GM23338 (cell line): ENCODE results near the gene FGF1. TPM values are rescaled to one million over a fixed set of nuclear protein-coding genes. Genes with fewer than 3 reads are reported as not detected.

Experiments
- ATAC-seq: fragments of 200-7000 bp; cut with Tn5 transposase; 3 replicates; pipeline ENCODE4 v1.9.1; 2020
- DNase-seq: peaks from one replicate; pipeline ENCODE4 v3.0.0-alpha.2; 2015; ENCODE audit warnings: low spot score
- H2AFZ ChIP-seq: fragments of 200-600 bp; sonication (generic); 2 replicates; pipeline ENCODE4 v1.8.0; 2016; ENCODE audit warnings: antibody characterized with exemption, mild to moderate bottlenecking, moderate library complexity
- H3F3A ChIP-seq: fragments of 200-600 bp; sonication (generic); replicated peaks from 2 replicates; pipeline ENCODE4 v1.8.0; 2017; ENCODE audit warnings: antibody characterized with exemption, mixed run types, low read depth
- H3K27ac ChIP-seq: fragments of 200-600 bp; sonication (generic); 2 replicates; pipeline ENCODE4 v1.6.1; 2016; ENCODE audit warnings: low read depth
- H3K27me3 ChIP-seq: fragments of 200-600 bp; sonication (generic); 2 replicates; pipeline ENCODE4 v1.8.0; 2016; ENCODE audit warnings: mild to moderate bottlenecking, mixed run types, moderate library complexity; ENCODE audit not compliant: insufficient read depth
- H3K36me3 ChIP-seq: fragments of 200-600 bp; sonication (generic); 2 replicates; pipeline ENCODE4 v1.8.0; 2016; ENCODE audit warnings: mild to moderate bottlenecking; ENCODE audit not compliant: insufficient read depth
- H3K4me1 ChIP-seq: fragments of 200-600 bp; sonication (generic); 2 replicates; pipeline ENCODE4 v1.8.0; 2016; ENCODE audit warnings: mild to moderate bottlenecking, moderate library complexity; ENCODE audit not compliant: insufficient read depth
- H3K4me2 ChIP-seq: fragments of 200-600 bp; sonication (generic); 2 replicates; pipeline ENCODE4 v1.7.1; 2017; ENCODE audit warnings: mixed run types
- H3K4me3 ChIP-seq: fragments of 200-600 bp; sonication (generic); 2 replicates; pipeline ENCODE4 v1.6.1; 2016; ENCODE audit warnings: mixed run types
- H3K79me2 ChIP-seq: fragments of 200-600 bp; sonication (generic); replicated peaks from 2 replicates; pipeline ENCODE4 v1.8.0; 2017; ENCODE audit warnings: mild to moderate bottlenecking; ENCODE audit not compliant: insufficient read depth
- H3K9me2 ChIP-seq: fragments of 200-600 bp; sonication (generic); 2 replicates; pipeline ENCODE4 v1.8.0; 2017; ENCODE audit not compliant: insufficient read depth
- H4K20me1 ChIP-seq: fragments of 200-600 bp; sonication (generic); replicated peaks from 2 replicates; pipeline ENCODE4 v1.8.0; 2017; ENCODE audit warnings: mild to moderate bottlenecking; ENCODE audit not compliant: insufficient read depth
- H3K27ac Mint-ChIP-seq: 2 replicates; pipeline ENCODE4 v1.8.0; 2020; ENCODE audit warnings: inconsistent platforms, mild to moderate bottlenecking, moderate library complexity, mixed read lengths
- H3K27me3 Mint-ChIP-seq: 3 replicates; pipeline ENCODE4 v1.8.0; 2022; ENCODE audit warnings: low read depth, mild to moderate bottlenecking, moderate library complexity, mixed read lengths, inconsistent platforms; ENCODE audit not compliant: insufficient read depth, poor library complexity
- H3K36me3 Mint-ChIP-seq: 3 replicates; pipeline ENCODE4 v1.8.0; 2021; ENCODE audit warnings: low read depth, mild to moderate bottlenecking, inconsistent platforms, moderate library complexity, mixed read lengths
- H3K4me1 Mint-ChIP-seq: 3 replicates; pipeline ENCODE4 v1.8.0; 2020; ENCODE audit warnings: mild to moderate bottlenecking, inconsistent platforms, mixed read lengths
- H3K4me3 Mint-ChIP-seq: 3 replicates; pipeline ENCODE4 v1.8.0; 2021; ENCODE audit warnings: moderate library complexity, mild to moderate bottlenecking, inconsistent platforms, mixed read lengths
- H3K9me3 Mint-ChIP-seq: 3 replicates; pipeline ENCODE4 v1.8.0; 2020; ENCODE audit warnings: moderate library complexity, mild to moderate bottlenecking, inconsistent platforms, mixed read lengths
- CREB1 ChIP-seq: fragments of 250-450 bp; sonication (Bioruptor Pico); IDR thresholded peaks from 2 replicates; pipeline ENCODE4 v1.5.0; 2020; ENCODE audit warnings: low read depth, mild to moderate bottlenecking, moderate library complexity
- CTCF ChIP-seq, 2 experiments: fragments of 200-600 bp in 1 of 2; sonication (generic) in 1 of 2; conservative IDR thresholded peaks; 2 replicates each; pipeline versions ENCODE4 v1.5.1 to v1.6.1; 2016 to 2017; ENCODE audit warnings: antibody characterized with exemption in 2 of 2, low read depth in 2 of 2, mild to moderate bottlenecking in 2 of 2, moderate library complexity in 1 of 2
- EZH2 ChIP-seq: fragments of 200-600 bp; sonication (generic); IDR thresholded peaks from one replicate; pipeline ENCODE4 v1.8.0; 2017; ENCODE audit warnings: antibody characterized with exemption, mild to moderate bottlenecking, low read depth; ENCODE audit not compliant: unreplicated experiment
- EZH2phosphoT487 ChIP-seq: fragments of 200-600 bp; sonication (generic); IDR thresholded peaks from one replicate; pipeline ENCODE4 v1.8.1; 2018; ENCODE audit warnings: antibody characterized with exemption; ENCODE audit not compliant: unreplicated experiment
- JUNB ChIP-seq: IDR thresholded peaks from one replicate; pipeline ENCODE4 v1.6.1; 2016; ENCODE audit warnings: antibody characterized with exemption; ENCODE audit not compliant: unreplicated experiment
- NANOG ChIP-seq: IDR thresholded peaks from 2 replicates; pipeline ENCODE4 v1.6.1; 2016; ENCODE audit warnings: antibody characterized with exemption, borderline replicate concordance
- POLR2AphosphoS5 ChIP-seq: IDR thresholded peaks from 2 replicates; pipeline ENCODE4 v1.6.1; 2016; ENCODE audit warnings: antibody characterized with exemption, low read depth
- STAT1 ChIP-seq: IDR thresholded peaks from one replicate; pipeline ENCODE4 v1.6.1; 2016; ENCODE audit warnings: antibody characterized with exemption; ENCODE audit not compliant: unreplicated experiment
- ZNF114 ChIP-seq: fragments of 250-450 bp; sonication (Bioruptor Pico); IDR thresholded peaks from 2 replicates; pipeline ENCODE4 v1.5.0; 2020; ENCODE audit warnings: mild to moderate bottlenecking, moderate library complexity
- ZNF331 ChIP-seq: fragments of 250-450 bp; sonication (Bioruptor Pico); IDR thresholded peaks from 2 replicates; pipeline ENCODE4 v1.5.0; 2020; ENCODE audit warnings: low read depth, mild to moderate bottlenecking, moderate library complexity
- polyA plus RNA-seq: library from polyadenylated mRNA; unstranded; fragments of >200 nt; fragmentation: Nextera tagmentation; extraction: Ambion mirVana; gene quantifications from 2 replicates; pipeline ENCODE4 v1.2.1, GENCODE V29; 2016
- total RNA-seq: library from RNA; depleted of rRNA; stranded (reverse); fragments of >200 nt; shearing (Covaris generic); gene quantifications from 2 replicates; pipeline ENCODE4 v1.2.3, GENCODE V29; 2014
- TF ChIP-seq, protein P1 (sequence below): IDR thresholded peaks from one replicate; pipeline ENCODE4 v1.6.1; 2018; ENCODE audit warnings: antibody characterized with exemption; ENCODE audit not compliant: unreplicated experiment
- TF ChIP-seq, protein P2 (sequence below): IDR thresholded peaks from 2 replicates; pipeline ENCODE4 v1.6.1; 2016; ENCODE audit warnings: antibody characterized with exemption
- TF ChIP-seq, protein P3 (sequence below): fragments of 250-450 bp; sonication (Bioruptor Pico); IDR thresholded peaks from 2 replicates; pipeline ENCODE4 v1.5.0; 2020; ENCODE audit warnings: mild to moderate bottlenecking, moderate library complexity

FGF1 gene
- total and polyA plus RNA-seq, 2 experiments from 2014 or later: 0.21 to 0.34 TPM

DNA sequence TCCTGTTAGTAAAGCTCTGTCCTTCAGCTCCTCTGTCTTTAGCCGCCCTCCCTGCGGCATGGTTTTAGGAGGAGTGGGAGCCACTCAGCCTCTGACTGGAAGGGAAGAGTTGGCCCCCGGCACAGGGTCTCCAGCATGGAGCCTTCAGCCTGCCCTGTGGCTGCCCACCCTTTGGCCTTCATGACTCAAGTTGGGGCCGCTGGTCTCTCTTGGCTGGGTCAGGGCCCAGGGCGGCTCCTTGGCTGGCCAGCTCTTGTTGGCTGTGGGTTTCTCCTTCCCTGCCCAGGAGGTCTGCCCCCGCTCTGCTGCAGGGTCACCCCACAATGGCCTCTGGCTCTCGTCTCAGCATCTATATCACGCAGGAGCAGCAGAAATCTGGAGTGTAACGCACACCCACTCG, 25.7 kb downstream of the FGF1 start:
- TF ChIP-seq CTCF (conservative IDR thresholded peaks at IDR 0.05; ENCODE audit: low read depth in 2 of 2) (no peak), NANOG (no peak), POLR2AphosphoS5 (no peak), ZNF114 (no peak), STAT1 (no peak), ZNF331 (no peak), EZH2phosphoT487 (no peak), EZH2 (no peak), CREB1 (no peak), JUNB (no peak)
- TF ChIP-seq, protein P1, sequence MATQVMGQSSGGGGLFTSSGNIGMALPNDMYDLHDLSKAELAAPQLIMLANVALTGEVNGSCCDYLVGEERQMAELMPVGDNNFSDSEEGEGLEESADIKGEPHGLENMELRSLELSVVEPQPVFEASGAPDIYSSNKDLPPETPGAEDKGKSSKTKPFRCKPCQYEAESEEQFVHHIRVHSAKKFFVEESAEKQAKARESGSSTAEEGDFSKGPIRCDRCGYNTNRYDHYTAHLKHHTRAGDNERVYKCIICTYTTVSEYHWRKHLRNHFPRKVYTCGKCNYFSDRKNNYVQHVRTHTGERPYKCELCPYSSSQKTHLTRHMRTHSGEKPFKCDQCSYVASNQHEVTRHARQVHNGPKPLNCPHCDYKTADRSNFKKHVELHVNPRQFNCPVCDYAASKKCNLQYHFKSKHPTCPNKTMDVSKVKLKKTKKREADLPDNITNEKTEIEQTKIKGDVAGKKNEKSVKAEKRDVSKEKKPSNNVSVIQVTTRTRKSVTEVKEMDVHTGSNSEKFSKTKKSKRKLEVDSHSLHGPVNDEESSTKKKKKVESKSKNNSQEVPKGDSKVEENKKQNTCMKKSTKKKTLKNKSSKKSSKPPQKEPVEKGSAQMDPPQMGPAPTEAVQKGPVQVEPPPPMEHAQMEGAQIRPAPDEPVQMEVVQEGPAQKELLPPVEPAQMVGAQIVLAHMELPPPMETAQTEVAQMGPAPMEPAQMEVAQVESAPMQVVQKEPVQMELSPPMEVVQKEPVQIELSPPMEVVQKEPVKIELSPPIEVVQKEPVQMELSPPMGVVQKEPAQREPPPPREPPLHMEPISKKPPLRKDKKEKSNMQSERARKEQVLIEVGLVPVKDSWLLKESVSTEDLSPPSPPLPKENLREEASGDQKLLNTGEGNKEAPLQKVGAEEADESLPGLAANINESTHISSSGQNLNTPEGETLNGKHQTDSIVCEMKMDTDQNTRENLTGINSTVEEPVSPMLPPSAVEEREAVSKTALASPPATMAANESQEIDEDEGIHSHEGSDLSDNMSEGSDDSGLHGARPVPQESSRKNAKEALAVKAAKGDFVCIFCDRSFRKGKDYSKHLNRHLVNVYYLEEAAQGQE: no peak
- TF ChIP-seq, protein P2, sequence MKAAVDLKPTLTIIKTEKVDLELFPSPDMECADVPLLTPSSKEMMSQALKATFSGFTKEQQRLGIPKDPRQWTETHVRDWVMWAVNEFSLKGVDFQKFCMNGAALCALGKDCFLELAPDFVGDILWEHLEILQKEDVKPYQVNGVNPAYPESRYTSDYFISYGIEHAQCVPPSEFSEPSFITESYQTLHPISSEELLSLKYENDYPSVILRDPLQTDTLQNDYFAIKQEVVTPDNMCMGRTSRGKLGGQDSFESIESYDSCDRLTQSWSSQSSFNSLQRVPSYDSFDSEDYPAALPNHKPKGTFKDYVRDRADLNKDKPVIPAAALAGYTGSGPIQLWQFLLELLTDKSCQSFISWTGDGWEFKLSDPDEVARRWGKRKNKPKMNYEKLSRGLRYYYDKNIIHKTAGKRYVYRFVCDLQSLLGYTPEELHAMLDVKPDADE: no peak
- TF ChIP-seq, protein P3, sequence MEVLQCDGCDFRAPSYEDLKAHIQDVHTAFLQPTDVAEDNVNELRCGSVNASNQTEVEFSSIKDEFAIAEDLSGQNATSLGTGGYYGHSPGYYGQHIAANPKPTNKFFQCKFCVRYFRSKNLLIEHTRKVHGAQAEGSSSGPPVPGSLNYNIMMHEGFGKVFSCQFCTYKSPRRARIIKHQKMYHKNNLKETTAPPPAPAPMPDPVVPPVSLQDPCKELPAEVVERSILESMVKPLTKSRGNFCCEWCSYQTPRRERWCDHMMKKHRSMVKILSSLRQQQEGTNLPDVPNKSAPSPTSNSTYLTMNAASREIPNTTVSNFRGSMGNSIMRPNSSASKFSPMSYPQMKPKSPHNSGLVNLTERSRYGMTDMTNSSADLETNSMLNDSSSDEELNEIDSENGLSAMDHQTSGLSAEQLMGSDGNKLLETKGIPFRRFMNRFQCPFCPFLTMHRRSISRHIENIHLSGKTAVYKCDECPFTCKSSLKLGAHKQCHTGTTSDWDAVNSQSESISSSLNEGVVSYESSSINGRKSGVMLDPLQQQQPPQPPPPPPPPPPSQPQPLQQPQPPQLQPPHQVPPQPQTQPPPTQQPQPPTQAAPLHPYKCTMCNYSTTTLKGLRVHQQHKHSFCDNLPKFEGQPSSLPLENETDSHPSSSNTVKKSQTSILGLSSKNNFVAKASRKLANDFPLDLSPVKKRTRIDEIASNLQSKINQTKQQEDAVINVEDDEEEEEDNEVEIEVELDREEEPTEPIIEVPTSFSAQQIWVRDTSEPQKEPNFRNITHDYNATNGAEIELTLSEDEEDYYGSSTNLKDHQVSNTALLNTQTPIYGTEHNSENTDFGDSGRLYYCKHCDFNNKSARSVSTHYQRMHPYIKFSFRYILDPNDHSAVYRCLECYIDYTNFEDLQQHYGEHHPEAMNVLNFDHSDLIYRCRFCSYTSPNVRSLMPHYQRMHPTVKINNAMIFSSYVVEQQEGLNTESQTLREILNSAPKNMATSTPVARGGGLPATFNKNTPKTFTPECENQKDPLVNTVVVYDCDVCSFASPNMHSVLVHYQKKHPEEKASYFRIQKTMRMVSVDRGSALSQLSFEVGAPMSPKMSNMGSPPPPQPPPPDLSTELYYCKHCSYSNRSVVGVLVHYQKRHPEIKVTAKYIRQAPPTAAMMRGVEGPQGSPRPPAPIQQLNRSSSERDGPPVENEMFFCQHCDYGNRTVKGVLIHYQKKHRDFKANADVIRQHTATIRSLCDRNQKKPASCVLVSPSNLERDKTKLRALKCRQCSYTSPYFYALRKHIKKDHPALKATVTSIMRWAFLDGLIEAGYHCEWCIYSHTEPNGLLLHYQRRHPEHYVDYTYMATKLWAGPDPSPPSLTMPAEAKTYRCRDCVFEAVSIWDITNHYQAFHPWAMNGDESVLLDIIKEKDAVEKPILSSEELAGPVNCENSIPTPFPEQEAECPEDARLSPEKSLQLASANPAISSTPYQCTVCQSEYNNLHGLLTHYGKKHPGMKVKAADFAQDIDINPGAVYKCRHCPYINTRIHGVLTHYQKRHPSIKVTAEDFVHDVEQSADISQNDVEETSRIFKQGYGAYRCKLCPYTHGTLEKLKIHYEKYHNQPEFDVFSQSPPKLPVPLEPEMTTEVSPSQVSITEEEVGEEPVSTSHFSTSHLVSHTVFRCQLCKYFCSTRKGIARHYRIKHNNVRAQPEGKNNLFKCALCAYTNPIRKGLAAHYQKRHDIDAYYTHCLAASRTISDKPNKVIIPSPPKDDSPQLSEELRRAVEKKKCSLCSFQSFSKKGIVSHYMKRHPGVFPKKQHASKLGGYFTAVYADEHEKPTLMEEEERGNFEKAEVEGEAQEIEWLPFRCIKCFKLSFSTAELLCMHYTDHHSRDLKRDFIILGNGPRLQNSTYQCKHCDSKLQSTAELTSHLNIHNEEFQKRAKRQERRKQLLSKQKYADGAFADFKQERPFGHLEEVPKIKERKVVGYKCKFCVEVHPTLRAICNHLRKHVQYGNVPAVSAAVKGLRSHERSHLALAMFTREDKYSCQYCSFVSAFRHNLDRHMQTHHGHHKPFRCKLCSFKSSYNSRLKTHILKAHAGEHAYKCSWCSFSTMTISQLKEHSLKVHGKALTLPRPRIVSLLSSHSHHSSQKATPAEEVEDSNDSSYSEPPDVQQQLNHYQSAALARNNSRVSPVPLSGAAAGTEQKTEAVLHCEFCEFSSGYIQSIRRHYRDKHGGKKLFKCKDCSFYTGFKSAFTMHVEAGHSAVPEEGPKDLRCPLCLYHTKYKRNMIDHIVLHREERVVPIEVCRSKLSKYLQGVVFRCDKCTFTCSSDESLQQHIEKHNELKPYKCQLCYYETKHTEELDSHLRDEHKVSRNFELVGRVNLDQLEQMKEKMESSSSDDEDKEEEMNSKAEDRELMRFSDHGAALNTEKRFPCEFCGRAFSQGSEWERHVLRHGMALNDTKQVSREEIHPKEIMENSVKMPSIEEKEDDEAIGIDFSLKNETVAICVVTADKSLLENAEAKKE (CRISPR knock-in tag): no peak
- peaks cover 4% of the 10 kb centered on the region for H3K27me3 Mint-ChIP-seq

More for the DNA sequence above, 25.7 kb downstream of the FGF1 start:
- H2AFZ ChIP-seq: no peak overlapping the region
- DNase-seq (no peak), ATAC-seq (no peak)
- H3K4me2 ChIP-seq: no peak overlapping the region
- 0 out of 2 replicates have a peak, but pooled peaks cover 3% of the 10 kb centered on the region for H3K9me2 ChIP-seq
- no peak overlapping the region for H3K4me3 ChIP-seq
- Mint-ChIP-seq H3K4me3 (no peak overlapping the region), H3K36me3 (no peaks in the 10 kb centered on the region), H3K27ac (no peak overlapping the region; the same call in 1 of the 2 replicates), H3K9me3 (no peaks in the 10 kb centered on the region), H3K4me1 (peaks cover 19% of the 10 kb centered on the region)
- no peak overlapping the region for H3K27ac ChIP-seq
- H4K20me1 ChIP-seq: no peaks in the 10 kb centered on the region
- H3K79me2 ChIP-seq: no peaks in the 10 kb centered on the region
- no peaks in the 10 kb centered on the region for H3K36me3 ChIP-seq
- 0 out of 2 replicates have a peak, but pooled peaks cover 8% of the 10 kb centered on the region for H3K4me1 ChIP-seq
- no peaks in the 10 kb centered on the region for H3F3A ChIP-seq
- H3K27me3 ChIP-seq: no peaks in the 10 kb centered on the region
